HepG2 (cell line): ENCODE data around the gene FURIN. TPM values are rescaled to one million over a fixed set of nuclear protein-coding genes. Genes with fewer than 3 reads are reported as not detected.

Source experiments
- AGO2 ChIP-seq: fragments of 200-400 bp; formaldehyde crosslinking; optimal IDR thresholded peaks from 2 replicates; pipeline ENCODE3; 2017; ENCODE audit warnings: mild to moderate bottlenecking, low read depth, low read length, moderate library complexity
- CENPT ChIP-seq: sonication (generic); formaldehyde crosslinking; IDR thresholded peaks from 2 replicates; pipeline ENCODE4 v1.8.0; 2022; ENCODE audit warnings: low read depth, mild to moderate bottlenecking, moderate library complexity, missing genetic modification reagents
- GABPB1 ChIP-seq: IDR thresholded peaks from 2 replicates; pipeline ENCODE4 v1.6.1; 2016; ENCODE audit warnings: mild to moderate bottlenecking, missing genetic modification reagents, moderate library complexity, missing compliant biosample characterization
- HDAC1 ChIP-seq: sonication (generic); formaldehyde crosslinking; IDR thresholded peaks from 2 replicates; pipeline ENCODE4 v1.5.1; 2020; ENCODE audit warnings: mild to moderate bottlenecking, missing genetic modification reagents
- KDM5A ChIP-seq: fragments of 200-600 bp; sonication (generic); IDR thresholded peaks from 2 replicates; pipeline ENCODE4 v1.7.0; 2018; ENCODE audit warnings: antibody characterized with exemption, mild to moderate bottlenecking, low read length, borderline replicate concordance
- NPAS2 ChIP-seq: sonication (generic); formaldehyde crosslinking; IDR thresholded peaks from 2 replicates; pipeline ENCODE4 v1.8.0; 2022; ENCODE audit warnings: mild to moderate bottlenecking, missing genetic modification reagents, borderline replicate concordance
- POLR2AphosphoS5 ChIP-seq: IDR thresholded peaks from 2 replicates; pipeline ENCODE4 v1.6.1; 2012; ENCODE audit warnings: low read depth, low read length
- ZFYVE20 ChIP-seq: sonication (generic); formaldehyde crosslinking; IDR thresholded peaks from 2 replicates; pipeline ENCODE4 v1.8.0; 2023; ENCODE audit warnings: low read depth, mild to moderate bottlenecking, moderate library complexity, missing genetic modification reagents, borderline replicate concordance
- ZMYM4 ChIP-seq: sonication (generic); formaldehyde crosslinking; IDR thresholded peaks from 2 replicates; pipeline ENCODE4 v1.8.1; 2023; ENCODE audit warnings: mild to moderate bottlenecking, missing genetic modification reagents
- ZNF10 ChIP-seq: sonication (generic); formaldehyde crosslinking; IDR thresholded peaks from 2 replicates; pipeline ENCODE4 v1.4.0; 2020; ENCODE audit warnings: mild to moderate bottlenecking, low read depth, missing genetic modification reagents, borderline replicate concordance
- ZNF260 ChIP-seq: sonication (generic); formaldehyde crosslinking; IDR thresholded peaks from 2 replicates; pipeline ENCODE4 v1.4.0; 2020; ENCODE audit warnings: missing genetic modification reagents, low read depth, mild to moderate bottlenecking, borderline replicate concordance
- ZNF281 ChIP-seq: sonication (generic); formaldehyde crosslinking; IDR thresholded peaks from 2 replicates; pipeline ENCODE4 v1.4.0; 2020; ENCODE audit warnings: missing genetic modification reagents, borderline replicate concordance
- ZNF484 ChIP-seq: sonication (generic); formaldehyde crosslinking; IDR thresholded peaks from 2 replicates; pipeline ENCODE4 v1.5.1; 2020; ENCODE audit warnings: mild to moderate bottlenecking, low read depth, missing genetic modification reagents, borderline replicate concordance
- ZNF605 ChIP-seq: sonication (generic); formaldehyde crosslinking; IDR thresholded peaks from 2 replicates; pipeline ENCODE4 v1.8.0; 2022; ENCODE audit warnings: mild to moderate bottlenecking, missing genetic modification reagents
- ZNF761 ChIP-seq: sonication (generic); formaldehyde crosslinking; conservative IDR thresholded peaks from 2 replicates; pipeline ENCODE4 v1.4.0; 2020; ENCODE audit warnings: mild to moderate bottlenecking, missing genetic modification reagents
- ZNF768 ChIP-seq: sonication (generic); formaldehyde crosslinking; IDR thresholded peaks from 2 replicates; pipeline ENCODE4 v1.4.0; 2020; ENCODE audit warnings: missing genetic modification reagents
- polyA plus RNA-seq, 8 experiments: library from polyadenylated mRNA; depleted of rRNA in 3 of 8; stranded (reverse) in 7 of 8; unstranded in 1 of 8; fragments of >200 nt; fragmentation: Illumina TruSeq in 4 of 8; extraction: Trizol in 4 of 8; gene quantifications; 2 replicates each; pipeline versions ENCODE4 v1.2.1 to v1.2.3, GENCODE V29; 2011 to 2016; ENCODE audit warnings: low read depth in 4 of 8, missing spikeins in 1 of 8, mixed read lengths in 1 of 8; ENCODE audit not compliant: insufficient read depth in 1 of 8
- total RNA-seq, 5 experiments: library from RNA; depleted of rRNA; stranded (reverse); fragments of >200 nt; fragmentation: Illumina TruSeq; extraction: Trizol; gene quantifications; 2 replicates each; pipeline ENCODE4 v1.2.3, GENCODE V29; 2016; ENCODE audit warnings: low read depth in 1 of 5
- TF ChIP-seq, protein P1 (sequence below): sonication (generic); formaldehyde crosslinking; IDR thresholded peaks from 2 replicates; pipeline ENCODE4 v1.5.1; 2020; ENCODE audit warnings: mild to moderate bottlenecking, missing genetic modification reagents, moderate library complexity
- TF ChIP-seq, protein P2 (sequence below): sonication (generic); formaldehyde crosslinking; conservative IDR thresholded peaks from 2 replicates; pipeline ENCODE4 v1.5.0; 2020; ENCODE audit warnings: missing genetic modification reagents
- TF ChIP-seq, protein P3 (sequence below): IDR thresholded peaks from 2 replicates; pipeline ENCODE4 v1.6.1; 2012; ENCODE audit warnings: inconsistent platforms

FURIN gene
- total and polyA plus RNA-seq, 2 of the 13 experiments (the other 11 are each of a cell fraction or from before 2014, with no cell fraction given), result 15.2 to 17.4 TPM

DNA sequence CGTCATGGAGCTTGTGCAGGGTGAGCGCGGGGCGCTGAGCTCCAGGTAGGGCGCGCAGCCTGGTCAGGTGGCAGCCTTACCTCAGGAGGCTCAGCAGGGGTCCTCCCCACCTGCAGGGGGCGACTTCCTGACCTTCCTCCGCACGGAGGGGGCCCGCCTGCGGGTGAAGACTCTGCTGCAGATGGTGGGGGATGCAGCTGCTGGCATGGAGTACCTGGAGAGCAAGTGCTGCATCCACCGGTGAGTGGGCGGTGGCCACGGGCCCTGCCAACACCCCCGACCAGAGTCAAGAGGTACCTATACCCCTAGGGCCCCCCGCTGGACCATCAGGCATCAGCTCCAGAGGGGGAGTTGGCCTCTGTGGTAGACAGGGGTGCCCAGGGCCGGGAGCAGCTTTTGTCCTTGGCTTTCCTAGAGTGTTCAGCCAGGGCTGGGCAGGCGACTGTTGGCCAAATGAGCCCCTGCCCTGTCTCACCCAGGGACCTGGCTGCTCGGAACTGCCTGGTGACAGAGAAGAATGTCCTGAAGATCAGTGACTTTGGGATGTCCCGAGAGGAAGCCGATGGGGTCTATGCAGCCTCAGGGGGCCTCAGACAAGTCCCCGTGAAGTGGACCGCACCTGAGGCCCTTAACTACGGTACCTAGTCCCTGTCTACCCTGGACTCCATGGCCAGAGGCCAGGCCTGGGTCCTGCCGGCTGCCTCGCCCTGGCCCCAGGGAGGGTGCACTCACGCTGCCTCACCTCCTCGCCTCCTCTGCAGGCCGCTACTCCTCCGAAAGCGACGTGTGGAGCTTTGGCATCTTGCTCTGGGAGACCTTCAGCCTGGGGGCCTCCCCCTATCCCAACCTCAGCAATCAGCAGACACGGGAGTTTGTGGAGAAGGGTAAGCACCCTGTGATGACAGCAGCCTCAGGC lies 25.0 kb downstream of the FURIN start (continued):
- TF ChIP-seq, protein P1, sequence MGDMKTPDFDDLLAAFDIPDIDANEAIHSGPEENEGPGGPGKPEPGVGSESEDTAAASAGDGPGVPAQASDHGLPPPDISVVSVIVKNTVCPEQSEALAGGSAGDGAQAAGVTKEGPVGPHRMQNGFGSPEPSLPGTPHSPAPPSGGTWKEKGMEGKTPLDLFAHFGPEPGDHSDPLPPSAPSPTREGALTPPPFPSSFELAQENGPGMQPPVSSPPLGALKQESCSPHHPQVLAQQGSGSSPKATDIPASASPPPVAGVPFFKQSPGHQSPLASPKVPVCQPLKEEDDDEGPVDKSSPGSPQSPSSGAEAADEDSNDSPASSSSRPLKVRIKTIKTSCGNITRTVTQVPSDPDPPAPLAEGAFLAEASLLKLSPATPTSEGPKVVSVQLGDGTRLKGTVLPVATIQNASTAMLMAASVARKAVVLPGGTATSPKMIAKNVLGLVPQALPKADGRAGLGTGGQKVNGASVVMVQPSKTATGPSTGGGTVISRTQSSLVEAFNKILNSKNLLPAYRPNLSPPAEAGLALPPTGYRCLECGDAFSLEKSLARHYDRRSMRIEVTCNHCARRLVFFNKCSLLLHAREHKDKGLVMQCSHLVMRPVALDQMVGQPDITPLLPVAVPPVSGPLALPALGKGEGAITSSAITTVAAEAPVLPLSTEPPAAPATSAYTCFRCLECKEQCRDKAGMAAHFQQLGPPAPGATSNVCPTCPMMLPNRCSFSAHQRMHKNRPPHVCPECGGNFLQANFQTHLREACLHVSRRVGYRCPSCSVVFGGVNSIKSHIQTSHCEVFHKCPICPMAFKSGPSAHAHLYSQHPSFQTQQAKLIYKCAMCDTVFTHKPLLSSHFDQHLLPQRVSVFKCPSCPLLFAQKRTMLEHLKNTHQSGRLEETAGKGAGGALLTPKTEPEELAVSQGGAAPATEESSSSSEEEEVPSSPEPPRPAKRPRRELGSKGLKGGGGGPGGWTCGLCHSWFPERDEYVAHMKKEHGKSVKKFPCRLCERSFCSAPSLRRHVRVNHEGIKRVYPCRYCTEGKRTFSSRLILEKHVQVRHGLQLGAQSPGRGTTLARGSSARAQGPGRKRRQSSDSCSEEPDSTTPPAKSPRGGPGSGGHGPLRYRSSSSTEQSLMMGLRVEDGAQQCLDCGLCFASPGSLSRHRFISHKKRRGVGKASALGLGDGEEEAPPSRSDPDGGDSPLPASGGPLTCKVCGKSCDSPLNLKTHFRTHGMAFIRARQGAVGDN (CRISPR knock-in tag), result peak; percentile 74
- TF ChIP-seq ZNF260, result no peak
- TF ChIP-seq, protein P2, sequence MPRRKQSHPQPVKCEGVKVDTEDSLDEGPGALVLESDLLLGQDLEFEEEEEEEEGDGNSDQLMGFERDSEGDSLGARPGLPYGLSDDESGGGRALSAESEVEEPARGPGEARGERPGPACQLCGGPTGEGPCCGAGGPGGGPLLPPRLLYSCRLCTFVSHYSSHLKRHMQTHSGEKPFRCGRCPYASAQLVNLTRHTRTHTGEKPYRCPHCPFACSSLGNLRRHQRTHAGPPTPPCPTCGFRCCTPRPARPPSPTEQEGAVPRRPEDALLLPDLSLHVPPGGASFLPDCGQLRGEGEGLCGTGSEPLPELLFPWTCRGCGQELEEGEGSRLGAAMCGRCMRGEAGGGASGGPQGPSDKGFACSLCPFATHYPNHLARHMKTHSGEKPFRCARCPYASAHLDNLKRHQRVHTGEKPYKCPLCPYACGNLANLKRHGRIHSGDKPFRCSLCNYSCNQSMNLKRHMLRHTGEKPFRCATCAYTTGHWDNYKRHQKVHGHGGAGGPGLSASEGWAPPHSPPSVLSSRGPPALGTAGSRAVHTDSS (CRISPR knock-in tag), result 0 out of 2 replicates have a peak, but pooled peaks have one; percentile 35
- TF ChIP-seq NPAS2 (CRISPR knock-in tag), result no peak
- TF ChIP-seq ZNF768, result peak; percentile 29; the same call in 1 of the 2 replicates
- TF ChIP-seq ZNF605 (CRISPR knock-in tag), result 0 out of 2 replicates have a peak, but pooled peaks have one; percentile 26
- no peak for TF ChIP-seq AGO2
- no peak for TF ChIP-seq ZFYVE20 (CRISPR knock-in tag)
- TF ChIP-seq, protein P3, sequence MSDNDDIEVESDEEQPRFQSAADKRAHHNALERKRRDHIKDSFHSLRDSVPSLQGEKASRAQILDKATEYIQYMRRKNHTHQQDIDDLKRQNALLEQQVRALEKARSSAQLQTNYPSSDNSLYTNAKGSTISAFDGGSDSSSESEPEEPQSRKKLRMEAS, result peak; percentile 46; the same call in 1 of the 2 replicates
- peak; percentile 58 for TF ChIP-seq POLR2AphosphoS5
- peak; percentile 45; the same call in 1 of the 2 replicates for TF ChIP-seq ZNF281 (CRISPR knock-in tag)
- TF ChIP-seq ZNF10 (CRISPR knock-in tag), result no peak
- TF ChIP-seq CENPT, result peak; percentile 19; the same call in 1 of the 2 replicates
- 0 out of 2 replicates have a peak, but pooled peaks have one; percentile 34 for TF ChIP-seq ZNF761 (CRISPR knock-in tag)
- peak; percentile 50; the same call in 1 of the 2 replicates for TF ChIP-seq HDAC1
- TF ChIP-seq KDM5A, result peak; percentile 91
- no peak for TF ChIP-seq ZNF484
- TF ChIP-seq GABPB1 (CRISPR knock-in tag), result peak; percentile 70
- TF ChIP-seq ZMYM4 (CRISPR knock-in tag), result peak; percentile 97
